Measurements from ENCODE around the gene ADSS1. TPM values are rescaled to one million over a fixed set of nuclear protein-coding genes. Genes with fewer than 3 reads are reported as not detected.

ADSS1 gene
- total RNA-seq, 4 donors from 2014 or later = 3.4 to 11.4 (median 8.4) TPM

DNA sequence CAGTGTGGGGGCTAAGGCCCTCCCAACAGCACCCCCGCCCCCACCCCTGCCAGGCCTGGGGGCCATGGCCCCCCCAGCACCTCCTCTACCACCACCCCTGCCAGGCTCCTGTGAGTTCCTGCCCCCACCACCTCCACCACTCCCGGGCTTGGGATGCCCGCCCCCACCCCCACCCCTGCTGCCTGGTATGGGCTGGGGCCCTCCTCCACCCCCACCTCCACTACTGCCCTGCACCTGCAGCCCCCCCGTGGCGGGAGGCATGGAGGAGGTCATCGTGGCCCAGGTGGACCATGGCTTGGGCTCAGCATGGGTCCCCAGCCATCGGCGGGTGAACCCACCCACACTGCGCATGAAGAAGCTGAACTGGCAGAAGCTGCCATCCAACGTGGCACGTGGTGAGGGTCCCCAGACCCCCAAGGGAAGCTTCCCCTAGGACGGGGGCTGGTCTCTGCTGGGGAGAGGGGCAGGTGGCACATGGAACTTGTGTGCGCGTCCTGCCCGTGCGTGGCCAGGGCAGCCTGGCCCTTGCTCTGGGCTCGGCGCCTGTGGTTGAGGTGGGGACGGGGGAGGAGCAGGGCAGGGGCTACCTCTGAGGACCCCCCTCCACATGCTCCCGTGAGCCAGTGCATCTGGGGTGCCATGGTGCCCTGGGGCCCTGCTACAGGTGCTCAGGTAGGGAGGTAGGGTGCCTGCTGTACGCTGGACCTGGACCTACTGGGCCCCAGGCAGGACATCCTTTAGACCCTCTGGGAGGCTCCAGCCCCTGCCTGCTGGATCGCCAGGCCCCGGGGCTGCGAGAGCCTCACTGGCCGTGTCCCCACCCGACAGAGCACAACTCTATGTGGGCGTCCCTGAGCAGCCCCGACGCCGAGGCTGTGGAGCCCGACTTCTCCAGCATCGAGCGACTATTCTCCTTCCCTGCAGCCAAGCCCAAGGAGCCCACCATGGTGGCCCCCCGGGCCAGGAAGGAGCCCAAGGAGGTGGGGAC, 16.1 kb upstream of the ADSS1 start:
- Histone ChIP-seq H3K4me3 (no peak overlapping the region), H3K36me3 (peaks cover 23 to 77% (median 48%) of the 10 kb centered on the region in 3 donors), H3K4me1 (peaks cover 0 to 22% (median 0%) of the 10 kb centered on the region in 3 donors), H3K27ac (no peak overlapping the region), H3K27me3 (no peaks in the 10 kb centered on the region), H3K9me3 (no peaks in the 10 kb centered on the region)
- 27 to 96% methylated on average over 4 to 7 of the region's 34 CpGs for WGBS, 2 donors
- TF ChIP-seq, protein P1, sequence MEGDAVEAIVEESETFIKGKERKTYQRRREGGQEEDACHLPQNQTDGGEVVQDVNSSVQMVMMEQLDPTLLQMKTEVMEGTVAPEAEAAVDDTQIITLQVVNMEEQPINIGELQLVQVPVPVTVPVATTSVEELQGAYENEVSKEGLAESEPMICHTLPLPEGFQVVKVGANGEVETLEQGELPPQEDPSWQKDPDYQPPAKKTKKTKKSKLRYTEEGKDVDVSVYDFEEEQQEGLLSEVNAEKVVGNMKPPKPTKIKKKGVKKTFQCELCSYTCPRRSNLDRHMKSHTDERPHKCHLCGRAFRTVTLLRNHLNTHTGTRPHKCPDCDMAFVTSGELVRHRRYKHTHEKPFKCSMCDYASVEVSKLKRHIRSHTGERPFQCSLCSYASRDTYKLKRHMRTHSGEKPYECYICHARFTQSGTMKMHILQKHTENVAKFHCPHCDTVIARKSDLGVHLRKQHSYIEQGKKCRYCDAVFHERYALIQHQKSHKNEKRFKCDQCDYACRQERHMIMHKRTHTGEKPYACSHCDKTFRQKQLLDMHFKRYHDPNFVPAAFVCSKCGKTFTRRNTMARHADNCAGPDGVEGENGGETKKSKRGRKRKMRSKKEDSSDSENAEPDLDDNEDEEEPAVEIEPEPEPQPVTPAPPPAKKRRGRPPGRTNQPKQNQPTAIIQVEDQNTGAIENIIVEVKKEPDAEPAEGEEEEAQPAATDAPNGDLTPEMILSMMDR (IDR thresholded peaks at IDR 0.05) = no peak
- no peak for TF ChIP-seq POLR2A (IDR thresholded peaks at IDR 0.05)
- no peak for DNase-seq
- intact Hi-C loops (cut with DNase I) = no loop called here

DNA sequence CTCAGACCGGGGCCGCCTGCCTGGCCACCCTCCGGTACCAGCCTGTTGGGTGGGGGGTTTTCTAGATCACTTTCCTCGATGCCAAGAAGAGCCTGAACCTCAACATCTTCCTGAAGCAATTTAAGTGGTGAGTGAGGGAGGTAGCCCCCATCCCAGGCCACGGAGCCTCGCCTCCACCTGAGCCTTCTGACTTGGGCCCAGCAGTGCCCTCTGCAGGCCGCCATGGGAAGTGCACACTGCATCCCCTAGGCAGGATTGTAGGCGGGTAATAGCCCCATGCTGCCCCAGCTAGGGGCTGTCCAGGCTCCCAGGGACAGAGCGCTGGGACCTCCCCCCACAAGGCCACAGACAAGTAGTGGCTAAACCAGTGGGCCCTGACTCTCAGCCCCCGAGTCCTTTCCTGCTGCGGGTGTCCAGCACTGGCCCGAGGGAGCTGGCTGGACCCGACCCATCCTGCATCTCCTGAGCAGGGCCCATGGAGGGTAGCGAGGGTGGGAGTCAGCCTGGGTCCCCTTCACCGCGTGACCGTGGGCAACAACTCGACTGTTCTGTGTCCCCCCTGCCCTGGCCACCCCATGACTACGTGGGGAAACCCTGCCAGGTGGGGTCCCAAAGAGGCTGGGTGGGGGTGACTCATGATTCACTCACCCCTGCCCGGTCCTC, 15.3 kb upstream of the ADSS1 start:
- Histone ChIP-seq H3K36me3 (peaks cover 20 to 77% (median 48%) of the 10 kb centered on the region in 3 donors), H3K4me3 (no peak overlapping the region), H3K27ac (no peak overlapping the region), H3K9me3 (no peaks in the 10 kb centered on the region), H3K4me1 (peaks cover 0 to 22% (median 0%) of the 10 kb centered on the region in 3 donors), H3K27me3 (no peaks in the 10 kb centered on the region)
- WGBS, 2 donors = 54% methylated on average over 7 of the region's 20 CpGs; no CpG with 5 or more reads in 1 of the 2 donors
- DNase-seq = no peak
- TF ChIP-seq, protein P1 (IDR thresholded peaks at IDR 0.05) = peak; percentile 94 to 99 (median 96)
- no peak for TF ChIP-seq POLR2A (IDR thresholded peaks at IDR 0.05)
- intact Hi-C loops (cut with DNase I) = no loop called here

GRCh38 chr14:104709387-104710039, 14.5 kb upstream of the ADSS1 start:
- peaks cover 0 to 22% (median 0%) of the 10 kb centered on the region in 3 donors for H3K4me1 ChIP-seq
- no peak for DNase-seq
- peaks cover 22 to 77% (median 48%) of the 10 kb centered on the region in 3 donors for H3K36me3 ChIP-seq
- no peak overlapping the region for H3K27ac ChIP-seq
- no peak for TF ChIP-seq POLR2A (IDR thresholded peaks at IDR 0.05)
- TF ChIP-seq, protein P1 (IDR thresholded peaks at IDR 0.05) = no peak
- intact Hi-C loops (cut with DNase I) = no loop called here
- H3K27me3 ChIP-seq = no peaks in the 10 kb centered on the region
- H3K9me3 ChIP-seq = no peaks in the 10 kb centered on the region
- WGBS, 2 donors = 73 to 84% methylated on average over 3 to 18 of the region's 18 CpGs
- no peak overlapping the region for H3K4me3 ChIP-seq

GRCh38 chr14:104710071-104710735, 13.8 kb upstream of the ADSS1 start:
- intact Hi-C loops (cut with DNase I) = no loop called here
- DNase-seq = no peak
- no peaks in the 10 kb centered on the region for H3K9me3 ChIP-seq
- TF ChIP-seq, protein P1 (IDR thresholded peaks at IDR 0.05) = no peak
- no peak for TF ChIP-seq POLR2A (IDR thresholded peaks at IDR 0.05)
- H3K27ac ChIP-seq = no peak overlapping the region
- 84 to 85% methylated on average over 12 to 20 of the region's 34 CpGs for WGBS, 2 donors
- peaks cover 27 to 77% (median 53%) of the 10 kb centered on the region in 3 donors for H3K36me3 ChIP-seq
- no peak overlapping the region for H3K4me3 ChIP-seq
- no peaks in the 10 kb centered on the region for H3K27me3 ChIP-seq
- H3K4me1 ChIP-seq = peaks cover 0 to 23% (median 0%) of the 10 kb centered on the region in 3 donors

Measured in esophagus squamous epithelium (tissue), 5 donors.